ENCODE measurements around the gene TAPBP.

- no peak for TF ChIP-seq CTCF (IDR thresholded peaks at IDR 0.05 in 8 of 11, conservative IDR thresholded peaks at IDR 0.05 in 3 of 11)
- TF ChIP-seq POLR2A (IDR thresholded peaks at IDR 0.05) = no peak
Observed at GRCh38 chr6:33279257-33279695, 34.6 kb downstream of the TAPBP start.

Data from spleen (tissue), 7 donors.